GM12878 (cell line): ENCODE results near the gene DLAT. TPM values are rescaled to one million over a fixed set of nuclear protein-coding genes. Genes with fewer than 3 reads are reported as not detected.

Source experiments
- ATAC-seq: fragments of 200-7000 bp; cut with Tn5 transposase; 3 replicates; pipeline ENCODE4 v1.9.1; 2020; ENCODE audit warnings: mild to moderate bottlenecking, moderate library complexity
- BruUV-seq: library from RNA; stranded (reverse); fragments of 400-500 nt; replicated peaks from 2 replicates; lab custom pipeline; 2021; lab: Mats Ljungman, UMichigan
- CTCF ChIA-PET: fragments of 300-600 bp; sonication (Branson Sonifier 250); formaldehyde crosslinking; extraction: SDS; loops from one replicate; lab custom pipeline; 2021; ENCODE audit warnings: inconsistent platforms; lab: Yijun Ruan, JAX
- POLR2A ChIA-PET: fragments of 350-600 bp; formaldehyde crosslinking; extraction: SDS; loops from one replicate; lab custom pipeline; 2021; ENCODE audit warnings: inconsistent platforms; lab: Charles Lee
- RAD21 ChIA-PET: fragments of 300-600 bp; sonication (Branson Sonifier 250); formaldehyde crosslinking; loops from one replicate; lab custom pipeline; 2023; ENCODE audit warnings: antibody characterized with exemption; ENCODE audit not compliant: unreplicated experiment; lab: Charles Lee
- SMC1A ChIA-PET: fragments of 300-600 bp; sonication (Branson Sonifier 250); formaldehyde crosslinking; loops from one replicate; lab custom pipeline; 2023; ENCODE audit not compliant: unreplicated experiment, uncharacterized antibody; lab: Charles Lee
- DNase-seq: peaks from one replicate; pipeline ENCODE4 v3.0.0-alpha.2; 2011; ENCODE audit warnings: low read depth, low spot score
- FAIRE-seq: peaks from 3 replicates; lab custom pipeline; 2011; peaks lifted over from hg19 to GRCh38; lab: Jason Lieb, UNC
- H2AFZ ChIP-seq: 2 replicates; pipeline ENCODE4 v1.6.0; 2011; ENCODE audit warnings: low read depth, low read length, control low read depth; ENCODE audit not compliant: control insufficient read depth
- H3K27ac ChIP-seq: 2 replicates; pipeline ENCODE4 v1.5.1; 2011; ENCODE audit warnings: control low read depth; ENCODE audit not compliant: control insufficient read depth, insufficient read depth
- H3K27me3 ChIP-seq, 2 experiments: replicated peaks in 1 of 2; 2 replicates each; pipeline versions ENCODE4 v1.6.0 to v1.6.1; 2011; ENCODE audit warnings: low read length in 1 of 2; ENCODE audit not compliant: control insufficient read depth in 2 of 2, insufficient read depth in 2 of 2
- H3K36me3 ChIP-seq, 2 experiments: 2 replicates each; pipeline ENCODE4 v1.5.1; 2011; ENCODE audit warnings: low read length in 1 of 2; ENCODE audit not compliant: control insufficient read depth in 2 of 2, insufficient read depth in 2 of 2
- H3K4me1 ChIP-seq: 2 replicates; pipeline ENCODE4 v1.6.1; 2011; ENCODE audit warnings: mild to moderate bottlenecking, low read length, moderate library complexity, mixed read lengths; ENCODE audit not compliant: control insufficient read depth, insufficient read depth
- H3K4me2 ChIP-seq: 2 replicates; pipeline ENCODE4 v1.6.0; 2011; ENCODE audit warnings: control low read depth; ENCODE audit not compliant: control insufficient read depth, insufficient read depth
- H3K4me3 ChIP-seq: fragments of 200-600 bp; sonication (generic); 2 replicates; pipeline ENCODE4 v1.5.1; 2016
- H3K79me2 ChIP-seq: 2 replicates; pipeline ENCODE4 v1.6.0; 2011; ENCODE audit warnings: low read length; ENCODE audit not compliant: control insufficient read depth, insufficient read depth
- H3K9ac ChIP-seq: 2 replicates; pipeline ENCODE4 v1.8.0; 2011; ENCODE audit warnings: low read length, control low read depth, mixed read lengths; ENCODE audit not compliant: control insufficient read depth, insufficient read depth
- H3K9me3 ChIP-seq: replicated peaks from 3 replicates; pipeline ENCODE4 v1.5.1; 2011; ENCODE audit warnings: mild to moderate bottlenecking, low read length; ENCODE audit not compliant: control insufficient read depth, insufficient read depth
- H4K20me1 ChIP-seq: 2 replicates; pipeline ENCODE4 v1.6.0; 2011; ENCODE audit not compliant: control insufficient read depth, insufficient read depth
- BCL11A ChIP-seq: IDR thresholded peaks from 2 replicates; pipeline ENCODE4 v1.6.1; 2011; ENCODE audit warnings: low read depth, low read length
- CBX3 ChIP-seq: fragments of 200-600 bp; sonication (generic); IDR thresholded peaks from 2 replicates; pipeline ENCODE4 v1.6.1; 2016; ENCODE audit warnings: low read depth, borderline replicate concordance
- DPF2 ChIP-seq: fragments of 450-650 bp; IDR thresholded peaks from 2 replicates; pipeline ENCODE4 v1.6.1; 2017; ENCODE audit warnings: mild to moderate bottlenecking
- EED ChIP-seq: sonication (generic); IDR thresholded peaks from 2 replicates; pipeline ENCODE4 v1.6.1; 2016; ENCODE audit warnings: antibody characterized with exemption, low read depth
- FOXK2 ChIP-seq: fragments of 450-650 bp; IDR thresholded peaks from 2 replicates; pipeline ENCODE4 v1.6.1; 2017; ENCODE audit warnings: mild to moderate bottlenecking, moderate library complexity
- TCF12 ChIP-seq: IDR thresholded peaks from 2 replicates; pipeline ENCODE4 v1.6.1; 2011; ENCODE audit warnings: low read depth, mild to moderate bottlenecking, low read length
- USF2 ChIP-seq: IDR thresholded peaks from 2 replicates; pipeline ENCODE4 v1.6.1; 2011; ENCODE audit warnings: low read depth, low read length, improper control_type of control experiment, borderline replicate concordance
- ZNF24 ChIP-seq: fragments of 450-650 bp; IDR thresholded peaks from 2 replicates; pipeline ENCODE4 v1.6.1; 2017; ENCODE audit warnings: antibody characterized with exemption, mild to moderate bottlenecking
- WGBS: methylation state at CpG from one replicate; pipeline ENCODE4 v1.1.6; 2016; ENCODE audit warnings: low lambda C conversion rate; ENCODE audit not compliant: insufficient replicate concordance, insufficient coverage; ENCODE audit errors: missing lambda C conversion rate; 5-methylcytosine and 5-hydroxymethylcytosine counted together
- in situ Hi-C: fragments of 300-500 bp; cut with MboI; formaldehyde crosslinking; loops from 9 replicates; pipeline ENCODE4 v1.14.3; 2018; ENCODE audit warnings: mixed read lengths
- intact Hi-C: fragments of 100-400 bp; cut with micrococcal nuclease; formaldehyde crosslinking; loops from one replicate; pipeline ENCODE4 v1.14.2; 2022; ENCODE audit not compliant: unreplicated experiment
- polyA plus RNA-seq, 11 experiments: library from polyadenylated mRNA; depleted of rRNA in 4 of 11; unstranded in 6 of 11; stranded (reverse) in 5 of 11; fragments of >200 nt; fragmentation: Nextera tagmentation in 4 of 11; fragmentation: Illumina TruSeq in 1 of 11; extraction: Ambion mirVana in 4 of 11; extraction: Trizol in 1 of 11; gene quantifications; 1 replicate in 1 of 11; 2 replicates in 10 of 11; pipeline versions ENCODE4 v1.2.1 to v1.2.3, GENCODE V29; 2011 to 2016; ENCODE audit warnings: inconsistent platforms in 2 of 11, missing spikeins in 2 of 11, low read depth in 1 of 11
- total RNA-seq, 4 experiments: library from RNA; depleted of rRNA in 3 of 4; stranded (reverse); fragments of >200 nt in 3 of 4; fragmentation: Illumina TruSeq in 1 of 4; extraction: Trizol in 1 of 4; gene quantifications; 2 replicates each; pipeline versions ENCODE4 v1.2.1 to v1.2.3, GENCODE V29; 2013 to 2021

Gene DLAT
- total and polyA plus RNA-seq, 10 of the 15 experiments (the other 5 are each of a cell fraction or from before 2014, with no cell fraction given) = 16.5 to 79.9 (median 43.8) TPM

- in situ Hi-C loops = no loop called here
These were observed 72.7 kb downstream of the DLAT start for GRCh38 chr11:112097734-112098528.

More at GRCh38 chr11:112097734-112098528, 72.7 kb downstream of the DLAT start:
- ChIA-PET CTCF (interaction anchor here (1.0 to 1.4 kb wide), 5 partner anchors 12 to 166 kb away, joined by 3 to 4 read pairs (median 4); no protein-coding TSS in a partner anchor), RAD21 (no interaction called here), POLR2A (no interaction called here), SMC1A (interaction anchor here (0.7 to 1.8 kb wide), 3 partner anchors 9 to 15 kb away, joined by 3 to 5 read pairs (median 3); partner anchors contain the start of genes SDHD and TIMM8B)
- Histone ChIP-seq H2AFZ (no peak overlapping the region), H3K9me3 (no peaks in the 10 kb centered on the region), H4K20me1 (no peaks in the 10 kb centered on the region), H3K27ac (no peak overlapping the region), H3K4me1 (no peaks in the 10 kb centered on the region), H3K9ac (no peak overlapping the region), H3K4me2 (no peak overlapping the region), H3K79me2 (no peaks in the 10 kb centered on the region), H3K4me3 (no peak overlapping the region), H3K27me3 (no peaks in the 10 kb centered on the region), H3K36me3 (peaks cover 0 to 3% of the 10 kb centered on the region in 2 experiments; a peak in 3 of 4 replicates)
- 98% methylated on average over 11 of the region's 11 CpGs for WGBS
- BruUV-seq = no TSS peak
- ATAC-seq (no peak), FAIRE-seq (no peak), DNase-seq (no peak)
- intact Hi-C loops = no loop called here
- no peak for TF ChIP-seq FOXK2
- TF ChIP-seq CBX3 = no peak
- TF ChIP-seq BCL11A = no peak
- no peak for TF ChIP-seq TCF12
- TF ChIP-seq EED = no peak
- no peak for TF ChIP-seq DPF2
- no peak for TF ChIP-seq ZNF24
- no peak for TF ChIP-seq USF2
